DND-41 (cell line): ENCODE data around the gene RAB3D.
A peak's percentile ranks its signal among the peaks of the same experiment; 100 is the strongest.

Source experiments
- ATAC-seq: fragments of 200-7000 bp; cut with Tn5 transposase; 3 replicates; pipeline ENCODE4 v1.9.1; 2021; ENCODE audit warnings: low read depth; ENCODE audit not compliant: insufficient read depth
- DNase-seq: peaks from one replicate; pipeline ENCODE4 v3.0.0-alpha.2; 2020
- H2AFZ ChIP-seq: 2 replicates; pipeline ENCODE4 v1.6.0; 2012; ENCODE audit warnings: low read depth, low read length
- H3K27ac ChIP-seq: 2 replicates; pipeline ENCODE4 v1.5.1; 2012; ENCODE audit warnings: low read length, inconsistent platforms
- H3K27me3 ChIP-seq: fragments of 200-600 bp; sonication (generic); 2 replicates; pipeline ENCODE4 v1.6.0; 2012; ENCODE audit warnings: low read length, mild to moderate bottlenecking, inconsistent platforms; ENCODE audit not compliant: insufficient read depth, poor library complexity
- H3K36me3 ChIP-seq: 2 replicates; pipeline ENCODE4 v1.5.1; 2012; ENCODE audit warnings: low read length, inconsistent platforms; ENCODE audit not compliant: insufficient read depth
- H3K4me1 ChIP-seq: 2 replicates; pipeline ENCODE4 v1.5.1; 2012; ENCODE audit warnings: mild to moderate bottlenecking, low read length; ENCODE audit not compliant: insufficient read depth
- H3K4me2 ChIP-seq: 2 replicates; pipeline ENCODE4 v1.6.0; 2012; ENCODE audit warnings: mild to moderate bottlenecking, moderate library complexity, low read length, inconsistent platforms; ENCODE audit not compliant: insufficient read depth
- H3K4me3 ChIP-seq, 2 experiments: fragments of 200-600 bp in 1 of 2; shearing (Covaris generic) in 1 of 2; 2 replicates each; pipeline ENCODE4 v1.5.1; 2012 to 2016; ENCODE audit warnings: inconsistent platforms in 2 of 2, low read length in 2 of 2, mild to moderate bottlenecking in 2 of 2, low read depth in 1 of 2, moderate library complexity in 1 of 2
- H3K79me2 ChIP-seq: 2 replicates; pipeline ENCODE4 v1.6.0; 2012; ENCODE audit warnings: low read length, inconsistent platforms; ENCODE audit not compliant: insufficient read depth
- H3K9ac ChIP-seq: 2 replicates; pipeline ENCODE4 v1.6.0; 2012; ENCODE audit warnings: low read depth, mild to moderate bottlenecking, inconsistent platforms, low read length, moderate library complexity
- H3K9me3 ChIP-seq: 2 replicates; pipeline ENCODE4 v1.5.1; 2012; ENCODE audit warnings: low read length, moderate library complexity, mild to moderate bottlenecking, inconsistent platforms; ENCODE audit not compliant: insufficient read depth, severe bottlenecking
- H4K20me1 ChIP-seq: 2 replicates; pipeline ENCODE4 v1.6.0; 2012; ENCODE audit warnings: low read length; ENCODE audit not compliant: insufficient read depth
- EZH2 ChIP-seq: IDR thresholded peaks from 3 replicates; pipeline ENCODE4 v1.6.1; 2012; ENCODE audit warnings: borderline replicate concordance, low read depth, mild to moderate bottlenecking, moderate library complexity, low read length, inconsistent platforms; ENCODE audit not compliant: severe bottlenecking
- TF ChIP-seq, protein P1 (sequence below): IDR thresholded peaks from 2 replicates; pipeline ENCODE4 v1.5.1; 2012; ENCODE audit warnings: borderline replicate concordance, low read length, moderate library complexity, mild to moderate bottlenecking; ENCODE audit not compliant: poor library complexity, severe bottlenecking; ENCODE audit errors: extremely low read depth

Gene RAB3D

DNA sequence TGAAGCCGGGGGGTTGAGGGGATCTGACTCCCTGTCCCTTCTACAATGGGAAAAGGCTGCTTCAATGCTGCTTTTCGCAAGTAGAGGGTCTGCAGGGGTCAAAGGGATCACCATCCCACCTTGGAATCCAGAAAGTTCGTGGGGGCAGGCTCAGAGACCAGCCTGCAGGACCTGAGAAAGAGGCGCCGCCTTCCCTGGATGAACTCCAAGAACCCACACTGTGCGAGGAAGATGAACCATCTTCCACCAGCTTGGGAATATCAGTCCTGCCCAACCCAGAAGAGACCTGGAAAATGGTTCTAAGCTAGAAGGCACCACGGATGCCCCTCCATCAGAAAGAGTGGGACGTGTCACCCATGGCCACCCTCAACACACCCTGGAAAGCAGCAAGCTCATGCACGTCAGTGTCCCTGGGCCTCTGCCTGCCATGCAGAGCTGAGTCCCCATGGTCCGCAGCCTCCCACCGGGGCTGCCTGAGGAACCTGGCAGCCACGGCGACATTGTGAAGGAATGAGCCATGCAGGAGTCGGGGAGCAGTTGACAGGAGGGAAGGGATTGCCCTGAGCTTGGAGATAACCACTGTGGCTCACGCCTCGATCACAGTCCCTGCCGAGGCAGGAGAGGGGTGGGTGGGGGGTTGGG is 14.6 kb downstream of the RAB3D start:
- no peaks in the 10 kb centered on the region for H3K79me2 ChIP-seq
- peaks cover 60% of the 10 kb centered on the region for H3K4me1 ChIP-seq
- H3K36me3 ChIP-seq = peaks cover 26% of the 10 kb centered on the region
- peak overlapping the region; percentile 53 for H3K4me2 ChIP-seq
- H3K27me3 ChIP-seq = no peaks in the 10 kb centered on the region
- H3K9me3 ChIP-seq = no peaks in the 10 kb centered on the region
- no peak for TF ChIP-seq EZH2
- TF ChIP-seq, protein P1, sequence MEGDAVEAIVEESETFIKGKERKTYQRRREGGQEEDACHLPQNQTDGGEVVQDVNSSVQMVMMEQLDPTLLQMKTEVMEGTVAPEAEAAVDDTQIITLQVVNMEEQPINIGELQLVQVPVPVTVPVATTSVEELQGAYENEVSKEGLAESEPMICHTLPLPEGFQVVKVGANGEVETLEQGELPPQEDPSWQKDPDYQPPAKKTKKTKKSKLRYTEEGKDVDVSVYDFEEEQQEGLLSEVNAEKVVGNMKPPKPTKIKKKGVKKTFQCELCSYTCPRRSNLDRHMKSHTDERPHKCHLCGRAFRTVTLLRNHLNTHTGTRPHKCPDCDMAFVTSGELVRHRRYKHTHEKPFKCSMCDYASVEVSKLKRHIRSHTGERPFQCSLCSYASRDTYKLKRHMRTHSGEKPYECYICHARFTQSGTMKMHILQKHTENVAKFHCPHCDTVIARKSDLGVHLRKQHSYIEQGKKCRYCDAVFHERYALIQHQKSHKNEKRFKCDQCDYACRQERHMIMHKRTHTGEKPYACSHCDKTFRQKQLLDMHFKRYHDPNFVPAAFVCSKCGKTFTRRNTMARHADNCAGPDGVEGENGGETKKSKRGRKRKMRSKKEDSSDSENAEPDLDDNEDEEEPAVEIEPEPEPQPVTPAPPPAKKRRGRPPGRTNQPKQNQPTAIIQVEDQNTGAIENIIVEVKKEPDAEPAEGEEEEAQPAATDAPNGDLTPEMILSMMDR = no peak
- ATAC-seq = peak; percentile 8; the same call in 2 of the 3 replicates
- DNase-seq = peak; percentile 49
- H3K9ac ChIP-seq = peak overlapping the region; percentile 61
- H4K20me1 ChIP-seq = no peaks in the 10 kb centered on the region
- H2AFZ ChIP-seq = peak overlapping the region; percentile 53; the same call in 1 of the 2 replicates
- peak overlapping the region; percentile 99 for H3K27ac ChIP-seq
- peak overlapping the region in 1 of 2 experiments; percentile 18; a peak in 2 of 4 replicates for H3K4me3 ChIP-seq

DNA sequence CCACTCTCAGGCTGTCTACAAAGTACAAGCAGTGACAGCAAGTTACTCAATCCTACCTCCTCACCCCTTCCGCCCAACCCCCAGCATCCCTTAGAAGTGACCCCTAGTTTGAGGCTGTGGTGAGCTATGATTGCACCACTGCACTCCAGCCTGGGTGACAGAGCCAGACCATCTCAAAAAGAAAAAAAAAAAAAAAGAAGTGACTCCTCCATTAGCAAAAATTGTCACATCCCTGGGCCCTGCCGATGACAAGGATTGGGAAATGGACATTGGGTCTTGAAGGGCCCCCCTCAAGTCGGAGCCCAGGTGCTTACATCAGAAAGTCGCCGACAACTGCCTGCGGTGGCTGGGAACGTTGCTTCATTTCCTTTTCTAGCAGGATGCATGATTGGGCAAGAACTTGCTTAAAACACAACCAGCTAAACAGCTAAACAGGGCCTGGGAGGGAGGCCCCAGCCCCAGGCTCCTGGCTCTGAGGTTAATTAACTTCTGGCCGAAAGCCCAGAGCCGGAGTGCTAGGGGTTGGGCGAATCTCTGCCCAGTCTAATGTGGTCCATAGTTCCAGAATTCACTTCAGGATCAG is 15.3 kb downstream of the RAB3D start:
- H3K27ac ChIP-seq = peak overlapping the region; percentile 99
- peak; percentile 85 for ATAC-seq
- peak; percentile 91 for DNase-seq
- no peak for TF ChIP-seq EZH2
- TF ChIP-seq, protein P1 = no peak
- H3K4me2 ChIP-seq = peak overlapping the region; percentile 53
- H2AFZ ChIP-seq = peak overlapping the region; percentile 53; the same call in 1 of the 2 replicates
- H3K79me2 ChIP-seq = no peaks in the 10 kb centered on the region
- peak overlapping the region; percentile 61 for H3K9ac ChIP-seq
- H3K27me3 ChIP-seq = no peaks in the 10 kb centered on the region
- H3K4me3 ChIP-seq = peak overlapping the region in 1 of 2 experiments; percentile 32; a peak in 2 of 4 replicates
- peaks cover 22% of the 10 kb centered on the region for H3K36me3 ChIP-seq
- H4K20me1 ChIP-seq = no peaks in the 10 kb centered on the region
- H3K9me3 ChIP-seq = no peaks in the 10 kb centered on the region
- peaks cover 60% of the 10 kb centered on the region for H3K4me1 ChIP-seq

DNA sequence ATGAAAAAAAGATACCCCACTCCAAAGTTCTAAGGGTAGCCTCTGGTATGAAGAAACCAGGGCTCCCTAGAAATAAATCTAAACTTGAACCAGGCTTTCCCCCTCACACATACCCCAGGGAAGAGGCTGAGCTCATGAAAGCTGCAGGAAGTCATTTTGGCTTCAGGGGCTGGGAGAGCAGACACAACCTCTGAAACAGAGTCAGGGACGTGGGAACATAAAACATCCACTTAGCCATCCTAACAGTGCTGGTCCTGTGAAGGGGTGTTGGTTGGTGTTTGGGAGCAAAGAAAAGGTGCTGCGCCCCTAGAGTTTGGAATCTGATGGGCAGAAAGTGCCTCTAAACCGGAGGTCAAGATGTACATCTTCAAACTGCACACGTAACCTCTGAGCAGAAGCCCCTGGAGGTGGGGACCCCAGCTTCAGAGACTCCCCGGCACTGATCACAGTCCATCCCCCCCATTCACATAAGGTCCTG is 15.8 kb downstream of the RAB3D start:
- Histone ChIP-seq H3K9ac (peak overlapping the region; percentile 61), H3K4me1 (peaks cover 60% of the 10 kb centered on the region), H3K27me3 (no peaks in the 10 kb centered on the region), H3K27ac (peak overlapping the region; percentile 99), H3K4me3 (peak overlapping the region in 1 of 2 experiments; percentile 32; a peak in 2 of 4 replicates), H3K4me2 (peak overlapping the region; percentile 53), H3K9me3 (no peaks in the 10 kb centered on the region), H2AFZ (peak overlapping the region; percentile 31; the same call in 1 of the 2 replicates), H3K79me2 (no peaks in the 10 kb centered on the region), H4K20me1 (no peaks in the 10 kb centered on the region), H3K36me3 (peaks cover 19% of the 10 kb centered on the region)
- TF ChIP-seq, protein P1 = peak; percentile 12
- TF ChIP-seq EZH2 = no peak
- peak; percentile 63 for ATAC-seq
- DNase-seq = peak; percentile 66
